HFF-Myc (cell line): ENCODE measurements around the gene CDADC1.
A peak's percentile ranks its signal among the peaks of the same experiment; 100 is the strongest.

Experiments
- DNase-seq: peaks from one replicate; pipeline ENCODE4 v3.0.0-alpha.2; 2011; ENCODE audit warnings: low read depth; ENCODE audit errors: extremely low read depth
- H3K4me3 ChIP-seq: replicated peaks from 2 replicates; pipeline ENCODE4 v1.5.1; 2011; ENCODE audit warnings: low read depth, mild to moderate bottlenecking, control low read depth, low read length
- CTCF ChIP-seq: IDR thresholded peaks from 2 replicates; pipeline ENCODE4 v1.5.1; 2012; ENCODE audit warnings: mild to moderate bottlenecking, low read depth, low read length, control low read depth; ENCODE audit errors: missing control alignments

Gene CDADC1

GRCh38 chr13:49248622-49249002 is 887 bp downstream of the CDADC1 start:
- DNase-seq = no peak
- TF ChIP-seq CTCF = peak; percentile 15
- H3K4me3 ChIP-seq = peak overlapping the region; percentile 90

GRCh38 chr13:49251326-49251725 is 3.6 kb downstream of the CDADC1 start:
- no peak for TF ChIP-seq CTCF
- H3K4me3 ChIP-seq = no peak overlapping the region
- DNase-seq = no peak

- no peak overlapping the region for H3K4me3 ChIP-seq
- no peak for TF ChIP-seq CTCF
- no peak for DNase-seq
Observed at GRCh38 chr13:49253310-49253709, 5.6 kb downstream of the CDADC1 start.

GRCh38 chr13:49254007-49254406 is 6.3 kb downstream of the CDADC1 start:
- H3K4me3 ChIP-seq = no peak overlapping the region
- no peak for DNase-seq
- TF ChIP-seq CTCF = no peak

- H3K4me3 ChIP-seq = no peak overlapping the region
- TF ChIP-seq CTCF = no peak
- DNase-seq = no peak
Observed at GRCh38 chr13:49256841-49257240, 9.1 kb downstream of the CDADC1 start.

GRCh38 chr13:49258089-49258796 is 10.5 kb downstream of the CDADC1 start:
- DNase-seq = no peak
- H3K4me3 ChIP-seq = no peak overlapping the region
- no peak for TF ChIP-seq CTCF

GRCh38 chr13:49259586-49259985 is 11.9 kb downstream of the CDADC1 start:
- no peak for TF ChIP-seq CTCF
- no peak overlapping the region for H3K4me3 ChIP-seq
- no peak for DNase-seq
